ENCODE results near the gene VAV2. TPM values are rescaled to one million over a fixed set of nuclear protein-coding genes. Genes with fewer than 3 reads are reported as not detected.

The VAV2 gene
- polyA plus RNA-seq, 1 experiment = 9.0 TPM

DNA sequence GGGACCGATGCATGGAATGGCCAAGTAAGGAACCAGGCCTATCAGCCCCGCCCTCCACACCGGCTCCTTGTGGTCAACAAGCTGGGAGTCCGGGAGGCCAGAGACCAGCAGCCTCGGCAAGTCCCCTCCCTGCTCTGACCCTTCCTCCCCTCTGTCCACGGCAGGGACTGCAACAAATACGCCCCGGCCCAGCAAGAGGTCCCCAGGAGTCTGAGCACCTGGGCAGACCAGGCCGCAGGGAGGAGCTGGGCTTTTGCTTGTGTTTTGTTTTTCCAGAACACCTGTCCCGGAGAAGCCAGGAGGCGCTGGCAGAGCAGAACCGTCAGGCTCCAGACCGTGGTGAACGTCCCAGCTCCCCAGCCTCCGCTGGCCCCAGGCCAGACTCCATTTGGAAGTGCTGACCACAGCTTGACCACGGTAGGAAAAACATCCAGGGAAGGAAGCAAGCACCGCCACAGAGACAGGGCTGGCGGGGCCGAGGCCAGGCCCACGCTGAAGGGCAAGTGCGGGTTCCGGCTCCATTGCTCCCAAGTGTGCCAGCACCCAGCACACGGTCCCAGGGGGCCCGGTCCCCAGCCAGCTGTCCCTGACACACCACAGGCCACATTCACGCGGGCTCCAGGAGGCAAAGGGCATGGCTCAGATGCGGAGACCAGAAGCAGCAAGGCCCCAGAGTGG lies 56.7 kb downstream of the VAV2 start:
- Histone ChIP-seq H3K27ac (ENCODE audit: low read depth, low read length) (peak overlapping the region; percentile 0), H3K9me3 (ENCODE audit: control insufficient read depth, insufficient read depth, low read length) (no peaks in the 10 kb centered on the region; the same call in 1 of the 2 replicates), H3K27me3 (ENCODE audit: control insufficient read depth, insufficient read depth, low read length) (no peaks in the 10 kb centered on the region), H3K4me3 (ENCODE audit: low read depth, low read length) (no peak overlapping the region)
- TF ChIP-seq, protein P1, sequence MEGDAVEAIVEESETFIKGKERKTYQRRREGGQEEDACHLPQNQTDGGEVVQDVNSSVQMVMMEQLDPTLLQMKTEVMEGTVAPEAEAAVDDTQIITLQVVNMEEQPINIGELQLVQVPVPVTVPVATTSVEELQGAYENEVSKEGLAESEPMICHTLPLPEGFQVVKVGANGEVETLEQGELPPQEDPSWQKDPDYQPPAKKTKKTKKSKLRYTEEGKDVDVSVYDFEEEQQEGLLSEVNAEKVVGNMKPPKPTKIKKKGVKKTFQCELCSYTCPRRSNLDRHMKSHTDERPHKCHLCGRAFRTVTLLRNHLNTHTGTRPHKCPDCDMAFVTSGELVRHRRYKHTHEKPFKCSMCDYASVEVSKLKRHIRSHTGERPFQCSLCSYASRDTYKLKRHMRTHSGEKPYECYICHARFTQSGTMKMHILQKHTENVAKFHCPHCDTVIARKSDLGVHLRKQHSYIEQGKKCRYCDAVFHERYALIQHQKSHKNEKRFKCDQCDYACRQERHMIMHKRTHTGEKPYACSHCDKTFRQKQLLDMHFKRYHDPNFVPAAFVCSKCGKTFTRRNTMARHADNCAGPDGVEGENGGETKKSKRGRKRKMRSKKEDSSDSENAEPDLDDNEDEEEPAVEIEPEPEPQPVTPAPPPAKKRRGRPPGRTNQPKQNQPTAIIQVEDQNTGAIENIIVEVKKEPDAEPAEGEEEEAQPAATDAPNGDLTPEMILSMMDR (IDR thresholded peaks at IDR 0.05; ENCODE audit: low read depth, low read length) = no peak
- POLR2A ChIA-PET = no interaction called here
- CTCF ChIA-PET = interaction anchor here (0.8 kb wide), 1 partner anchor 153 kb away, joined by 3 read pairs; no protein-coding TSS in a partner anchor
- DNase-seq (ENCODE audit: low read depth, low spot score) = peak; percentile 32

DNA sequence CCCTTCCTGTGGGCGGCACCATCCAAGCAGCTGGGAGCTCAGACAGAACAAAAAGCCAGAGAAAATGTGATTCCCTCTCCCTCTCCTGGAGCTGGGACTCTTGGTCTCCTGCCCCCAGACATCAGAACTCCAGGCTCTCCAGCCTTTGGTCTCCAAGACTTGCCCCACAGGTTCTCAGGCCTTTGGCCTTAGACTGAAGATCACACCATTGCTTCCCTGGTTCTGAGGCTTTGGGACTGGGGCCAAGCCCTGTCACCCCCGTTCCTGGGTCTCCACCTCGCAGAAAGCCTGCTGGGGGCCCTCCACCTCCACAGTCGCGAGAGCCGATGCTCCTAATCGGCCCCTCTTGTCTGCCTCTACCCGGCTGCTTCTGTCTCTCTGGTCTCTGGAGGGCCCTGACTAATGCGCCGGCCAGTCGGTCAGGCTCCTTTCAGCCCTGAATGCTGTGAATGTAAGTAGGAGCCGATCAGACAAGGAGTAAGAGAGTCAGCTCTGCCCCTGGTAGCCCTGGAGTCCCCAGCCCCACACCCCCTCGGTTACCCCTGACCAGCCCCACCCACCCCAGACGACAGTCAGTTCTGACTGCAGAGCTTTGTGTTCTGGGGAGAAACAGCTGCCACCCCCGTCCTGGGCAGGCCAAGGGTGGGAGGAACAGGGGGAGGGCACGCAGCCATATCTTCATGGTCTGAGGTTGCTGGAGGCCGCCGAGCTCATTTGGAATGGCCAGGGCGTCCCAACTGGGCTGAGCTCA lies 57.5 kb downstream of the VAV2 start:
- Histone ChIP-seq H3K27ac (ENCODE audit: low read depth, low read length) (no peak overlapping the region), H3K4me3 (ENCODE audit: low read depth, low read length) (no peak overlapping the region), H3K9me3 (ENCODE audit: control insufficient read depth, insufficient read depth, low read length) (no peaks in the 10 kb centered on the region; the same call in 1 of the 2 replicates), H3K27me3 (ENCODE audit: control insufficient read depth, insufficient read depth, low read length) (no peaks in the 10 kb centered on the region)
- TF ChIP-seq, protein P1 (IDR thresholded peaks at IDR 0.05; ENCODE audit: low read depth, low read length) = no peak
- ChIA-PET CTCF (interaction anchor here (0.7 to 0.8 kb wide), 2 partner anchors 9 to 152 kb away, joined by 3 to 5 read pairs; no protein-coding TSS in a partner anchor), POLR2A (no interaction called here)
- DNase-seq (ENCODE audit: low read depth, low spot score) = no peak

DNA sequence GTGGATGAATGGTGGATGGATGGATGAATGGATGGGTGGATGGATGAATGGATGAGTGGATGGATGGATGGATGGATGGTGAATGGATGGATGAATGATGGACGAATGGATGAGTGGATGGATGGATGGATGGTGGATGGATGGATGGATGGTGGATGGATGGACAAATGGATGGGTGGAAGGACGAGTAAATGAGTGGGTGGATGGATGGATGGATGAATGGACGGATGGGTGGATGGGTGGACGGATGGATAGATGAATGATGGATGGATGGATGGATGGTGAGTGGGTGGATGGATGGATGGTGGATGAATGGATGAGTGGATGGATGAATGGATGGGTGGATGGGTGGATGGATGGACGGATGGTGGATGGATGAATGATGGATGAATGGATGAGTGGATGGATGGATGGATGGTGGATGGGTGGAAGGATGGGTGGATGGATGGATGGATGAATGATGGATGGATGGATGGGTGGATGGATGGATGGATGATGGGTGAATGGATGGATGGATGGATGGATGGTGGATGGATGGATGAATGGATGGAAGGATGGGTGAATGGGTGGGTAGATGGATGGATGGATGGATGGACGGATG lies 58.6 kb downstream of the VAV2 start:
- TF ChIP-seq, protein P1 (IDR thresholded peaks at IDR 0.05; ENCODE audit: low read depth, low read length) = no peak
- ChIA-PET POLR2A (no interaction called here), CTCF (no interaction called here)
- no peak overlapping the region for H3K27ac ChIP-seq (ENCODE audit: low read depth, low read length)
- DNase-seq (ENCODE audit: low read depth, low spot score) = no peak
- H3K4me3 ChIP-seq (ENCODE audit: low read depth, low read length) = no peak overlapping the region
- no peaks in the 10 kb centered on the region; the same call in 1 of the 2 replicates for H3K9me3 ChIP-seq (ENCODE audit: control insufficient read depth, insufficient read depth, low read length)
- no peaks in the 10 kb centered on the region for H3K27me3 ChIP-seq (ENCODE audit: control insufficient read depth, insufficient read depth, low read length)

DNA sequence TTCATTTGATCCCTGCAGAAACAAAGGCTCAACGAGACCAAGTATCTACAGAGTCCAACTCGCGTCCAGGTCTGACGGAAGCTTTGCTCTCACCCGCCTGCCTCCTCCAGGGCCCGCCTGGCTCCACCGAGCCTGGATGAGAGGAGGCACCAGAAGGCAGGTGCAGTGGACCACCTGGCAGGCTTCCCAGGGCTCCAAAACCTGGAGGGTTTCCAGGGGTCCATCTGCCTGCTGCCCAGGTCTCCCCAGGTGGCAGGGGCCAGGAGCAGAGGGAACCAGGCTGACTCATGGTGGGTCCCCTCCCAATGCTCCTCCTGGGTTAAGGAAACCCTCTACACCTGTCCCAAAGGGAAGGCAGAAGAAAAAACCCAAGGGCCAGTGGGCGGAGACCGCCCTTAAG lies 59.5 kb downstream of the VAV2 start:
- no peak overlapping the region for H3K27ac ChIP-seq (ENCODE audit: low read depth, low read length)
- H3K4me3 ChIP-seq (ENCODE audit: low read depth, low read length) = no peak overlapping the region
- POLR2A ChIA-PET = no interaction called here
- TF ChIP-seq, protein P1 (IDR thresholded peaks at IDR 0.05; ENCODE audit: low read depth, low read length) = no peak
- CTCF ChIA-PET = interaction anchor here (0.6 kb wide), 2 partner anchors 13 to 189 kb away, joined by 3 to 5 read pairs; no protein-coding TSS in a partner anchor
- no peak for DNase-seq (ENCODE audit: low read depth, low spot score)
- H3K27me3 ChIP-seq (ENCODE audit: control insufficient read depth, insufficient read depth, low read length) = no peaks in the 10 kb centered on the region
- H3K9me3 ChIP-seq (ENCODE audit: control insufficient read depth, insufficient read depth, low read length) = peaks cover 5% of the 10 kb centered on the region; the same call in 1 of the 2 replicates
